Ramos (cell line): Measurements from ENCODE around the gene ADAMTS12.

ENCODE experiments used
- in situ Hi-C: fragments of 300-500 bp; cut with MboI; formaldehyde crosslinking; loops from one replicate; pipeline ENCODE4 v1.14.3; 2022; ENCODE audit warnings: low sequenced_read_pairs; ENCODE audit not compliant: unreplicated experiment

Gene ADAMTS12

DNA sequence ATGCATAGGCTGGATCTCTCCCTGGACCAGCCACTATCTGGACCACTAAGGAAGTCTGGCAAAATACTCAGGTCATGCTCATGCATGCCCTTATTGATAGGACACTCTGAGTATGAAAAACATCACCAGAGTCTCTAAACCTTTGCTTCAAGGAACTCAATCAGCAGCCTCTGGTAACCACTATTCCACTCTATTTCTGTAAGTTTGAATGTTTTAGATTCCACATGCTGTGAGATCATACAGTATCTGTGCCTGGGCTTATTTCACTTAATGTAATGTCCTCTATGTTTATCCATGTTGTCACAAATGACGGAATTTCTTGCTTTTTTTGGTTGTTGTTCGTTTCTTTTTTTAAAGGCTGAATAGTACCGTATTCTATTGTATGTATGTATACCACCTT is 382.8 kb downstream of the ADAMTS12 start:
- in situ Hi-C loops, result no loop called here

DNA sequence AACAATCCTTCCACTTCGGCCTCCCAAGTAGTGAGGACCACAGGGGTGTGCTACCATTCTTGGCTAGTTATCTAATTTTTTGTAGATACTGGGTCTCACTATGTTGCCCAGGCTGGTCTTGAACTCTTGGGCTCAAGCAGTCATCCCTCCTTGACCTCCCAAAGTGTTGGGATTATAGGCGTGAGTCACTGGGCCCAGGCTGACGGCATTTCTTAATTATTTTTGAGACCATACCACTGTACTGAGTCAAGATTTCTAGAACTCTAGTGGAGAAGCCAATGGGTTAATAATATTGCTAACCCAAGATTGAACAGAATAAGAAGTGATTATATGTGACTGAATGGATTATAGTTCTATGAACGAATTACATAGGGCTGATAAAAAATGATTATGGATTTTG is 384.4 kb downstream of the ADAMTS12 start:
- in situ Hi-C loops, result no loop called here

DNA sequence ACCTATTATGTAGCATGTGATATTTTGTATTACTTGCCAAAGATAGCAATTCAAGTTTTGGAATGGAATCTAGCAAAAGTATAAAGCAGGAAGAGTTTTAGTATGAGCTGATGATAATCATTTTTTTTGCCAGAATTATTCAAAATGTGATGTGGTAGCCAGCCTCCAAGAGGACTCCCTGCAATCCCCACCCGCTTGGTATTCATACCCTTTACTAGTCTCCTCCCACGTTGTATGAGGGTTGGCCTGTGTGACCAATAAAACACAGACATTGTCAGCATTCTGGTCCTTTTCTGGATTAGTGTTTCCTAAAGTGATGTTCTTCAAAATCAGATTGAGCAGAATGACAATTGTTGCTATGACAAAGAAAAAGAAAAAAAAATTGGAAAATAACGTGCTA is 387.2 kb downstream of the ADAMTS12 start:
- in situ Hi-C loops, result no loop called here

DNA sequence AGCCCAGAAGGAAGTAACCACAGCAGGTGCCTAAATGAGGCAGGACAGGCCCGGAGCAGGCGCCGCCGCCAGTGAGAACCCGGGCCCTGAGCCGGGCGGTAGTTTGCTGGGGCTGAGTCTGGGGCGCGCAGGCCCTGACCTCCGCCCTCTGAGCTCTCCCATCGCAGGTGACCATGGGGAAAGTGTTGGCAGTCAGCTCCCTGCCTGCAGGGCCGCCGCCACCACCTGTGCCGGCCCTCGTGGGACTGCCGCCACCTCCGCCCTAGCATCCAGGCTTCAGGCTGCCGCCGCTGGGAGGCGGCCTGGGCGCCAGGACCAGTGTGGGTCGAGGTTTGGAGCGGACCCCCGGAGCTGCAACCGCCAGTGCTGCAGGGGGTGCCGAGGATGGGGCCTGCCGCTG is 389.9 kb downstream of the ADAMTS12 start:
- in situ Hi-C loops, result no loop called here

DNA sequence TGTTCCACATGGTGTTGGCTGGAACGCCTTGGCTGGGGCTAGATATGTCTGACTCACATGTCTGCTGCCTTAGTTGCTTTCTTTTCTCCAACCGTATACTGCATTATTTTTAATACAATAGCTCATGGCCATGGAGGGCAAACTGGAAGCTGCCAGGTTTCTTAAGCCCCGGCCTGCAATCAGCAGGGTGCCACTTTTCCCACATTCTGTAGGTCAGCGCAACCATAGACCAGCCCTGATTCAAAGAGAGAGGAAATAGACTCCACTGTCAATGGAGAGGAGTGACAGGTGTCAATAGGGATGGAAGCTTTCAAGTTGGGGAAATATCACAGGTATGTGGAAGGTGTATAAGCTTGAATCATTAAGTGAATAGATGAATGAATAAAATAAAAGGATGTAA is 390.5 kb downstream of the ADAMTS12 start:
- in situ Hi-C loops, result no loop called here

DNA sequence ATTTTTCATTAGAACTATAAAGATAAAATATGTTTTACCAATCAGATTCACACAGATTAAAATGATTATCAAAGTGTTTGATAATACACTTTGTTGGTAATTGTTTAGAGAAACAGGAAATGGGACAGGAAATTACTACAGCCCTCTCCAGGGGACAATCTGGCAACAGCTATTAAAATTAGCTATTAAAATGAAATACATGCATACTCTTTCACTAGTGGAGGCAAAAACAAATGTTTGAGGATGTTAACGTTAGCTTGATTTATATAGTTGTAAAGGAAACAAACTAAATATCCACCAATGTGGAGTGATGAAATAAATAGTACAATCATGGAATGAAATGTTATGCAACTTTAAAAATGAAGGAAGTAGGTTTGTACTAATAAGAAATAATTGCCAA is 397.3 kb downstream of the ADAMTS12 start:
- in situ Hi-C loops, result no loop called here

DNA sequence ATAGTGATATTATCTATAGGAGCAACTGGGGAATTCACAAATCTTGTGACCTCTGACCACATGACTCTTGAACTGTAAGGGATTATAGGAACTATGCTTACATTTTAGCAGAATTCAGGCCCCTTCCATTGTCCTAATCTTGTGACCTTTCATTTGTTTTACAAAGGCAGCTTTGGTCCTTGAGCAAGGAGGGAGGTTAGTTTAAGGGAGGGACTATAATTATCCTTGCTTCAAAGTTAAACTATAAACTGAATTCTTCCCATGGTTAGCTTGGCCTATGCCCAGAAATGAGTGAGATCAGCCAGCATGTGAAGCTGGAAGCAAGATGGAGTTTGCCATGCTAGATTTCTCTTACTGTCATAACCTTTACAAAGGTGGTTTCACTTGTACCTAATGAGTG is 399.8 kb downstream of the ADAMTS12 start:
- in situ Hi-C loops, result no loop called here

DNA sequence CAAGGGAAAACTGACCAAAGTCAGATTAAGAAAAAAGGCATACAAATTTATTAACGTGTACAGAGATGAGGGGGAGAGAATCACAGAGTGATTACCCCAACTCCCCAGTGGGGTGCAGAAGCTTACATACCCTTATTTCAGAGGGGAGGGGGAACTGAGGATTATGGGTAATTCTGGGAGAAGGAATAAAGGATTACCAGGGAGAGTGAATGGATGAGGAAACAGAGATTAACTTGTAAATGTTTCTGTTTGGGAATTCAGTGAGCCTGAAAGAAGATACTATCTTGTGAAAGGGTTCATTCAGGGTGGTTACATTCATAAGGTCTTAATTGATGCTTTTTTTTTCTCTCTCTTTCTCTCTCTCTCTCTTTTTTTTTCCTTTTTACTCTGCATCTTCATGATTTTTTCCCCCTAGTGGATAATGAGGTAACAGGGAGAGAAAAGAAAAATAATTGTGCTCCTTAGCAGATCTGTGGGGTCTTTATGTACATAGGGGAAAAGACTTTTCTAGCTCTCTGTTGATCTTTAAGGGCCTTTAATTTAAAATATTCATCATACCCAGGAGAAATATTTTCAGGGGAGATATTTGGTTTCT is 401.6 kb downstream of the ADAMTS12 start:
- in situ Hi-C loops, result no loop called here

DNA sequence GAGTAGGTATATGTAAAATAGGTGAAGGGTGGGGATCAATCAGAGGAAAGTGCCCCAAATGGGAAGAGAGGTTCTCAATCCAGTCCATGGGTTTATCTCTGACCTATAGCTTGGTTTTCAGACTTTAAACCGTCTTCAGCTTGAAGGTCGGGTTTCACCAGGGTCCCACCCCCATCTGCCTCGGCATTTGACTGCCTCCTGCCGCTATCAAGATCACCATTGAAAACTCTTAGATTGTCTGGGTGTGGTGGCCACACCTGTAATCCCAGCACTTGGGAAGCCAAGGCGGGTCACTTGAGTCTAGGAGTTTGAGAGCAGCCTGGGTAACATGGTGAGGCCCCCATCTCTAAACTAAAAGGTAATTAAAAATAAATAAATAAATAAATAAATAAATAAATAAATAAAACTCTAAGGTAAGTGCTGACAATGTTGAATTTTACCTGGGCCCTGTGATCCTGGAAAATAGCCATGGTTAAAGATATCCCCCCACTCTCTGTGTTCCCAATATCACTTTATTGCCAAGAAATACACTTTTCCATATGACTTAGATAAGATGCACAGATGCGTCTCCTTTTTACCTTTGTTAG is 402.2 kb downstream of the ADAMTS12 start:
- in situ Hi-C loops, result no loop called here

DNA sequence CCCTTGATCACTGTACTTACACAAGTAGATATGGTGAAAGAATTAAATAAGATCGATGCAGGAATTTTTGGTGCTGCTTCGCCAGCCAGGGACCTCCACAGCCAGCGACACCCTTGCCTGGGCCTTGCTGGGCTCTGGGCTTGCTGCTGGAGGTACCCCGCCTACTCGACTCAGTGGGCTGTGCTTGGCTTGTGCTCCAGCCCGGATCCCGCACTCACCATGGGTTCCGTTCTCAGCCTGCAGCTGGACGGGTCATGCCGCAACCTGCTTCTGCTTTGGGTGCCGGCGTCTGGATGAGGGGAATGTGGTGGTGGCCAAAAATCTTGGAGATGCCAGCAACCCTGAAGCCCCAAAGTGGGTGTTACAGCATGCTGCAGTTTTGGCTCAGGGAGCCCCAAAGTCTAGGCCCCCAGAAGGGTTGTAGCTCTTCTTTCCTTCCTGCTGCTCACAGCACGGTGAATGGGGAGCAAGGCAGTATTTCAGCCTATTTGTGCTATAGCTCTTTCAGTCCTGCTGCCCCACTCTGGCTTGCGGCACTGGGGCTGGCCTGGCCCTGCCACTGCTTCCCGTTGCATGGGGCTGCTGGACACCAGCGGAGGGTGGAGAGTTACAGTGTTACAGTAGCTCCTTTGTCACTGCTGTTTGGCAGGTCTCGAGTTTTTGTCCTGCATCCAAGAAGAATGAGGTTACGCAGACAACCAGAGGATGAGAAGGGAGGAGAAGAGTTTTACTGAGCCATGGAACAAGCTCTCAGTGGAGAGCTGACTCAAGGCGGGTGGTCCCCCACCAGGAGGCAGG is 403.0 kb downstream of the ADAMTS12 start:
- in situ Hi-C loops, result no loop called here

DNA sequence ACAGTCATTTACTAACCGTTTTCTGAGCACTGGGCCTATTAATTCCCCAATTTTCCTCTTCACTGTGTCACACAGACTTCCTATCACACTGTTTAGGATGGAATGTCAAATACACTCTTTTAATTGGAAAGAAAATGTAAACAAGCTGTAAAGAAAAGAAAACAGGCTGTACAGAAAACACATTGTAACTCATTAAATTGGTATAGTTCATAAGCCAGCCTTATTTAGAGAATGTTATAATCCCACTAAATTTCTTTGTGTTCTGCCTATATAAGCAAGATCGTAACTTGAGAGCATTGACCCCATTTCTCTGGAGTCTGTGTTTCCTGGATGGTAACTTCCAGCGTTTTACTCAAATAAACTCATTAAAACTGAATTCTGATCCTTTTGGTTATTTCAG is 404.6 kb downstream of the ADAMTS12 start:
- in situ Hi-C loops, result no loop called here

DNA sequence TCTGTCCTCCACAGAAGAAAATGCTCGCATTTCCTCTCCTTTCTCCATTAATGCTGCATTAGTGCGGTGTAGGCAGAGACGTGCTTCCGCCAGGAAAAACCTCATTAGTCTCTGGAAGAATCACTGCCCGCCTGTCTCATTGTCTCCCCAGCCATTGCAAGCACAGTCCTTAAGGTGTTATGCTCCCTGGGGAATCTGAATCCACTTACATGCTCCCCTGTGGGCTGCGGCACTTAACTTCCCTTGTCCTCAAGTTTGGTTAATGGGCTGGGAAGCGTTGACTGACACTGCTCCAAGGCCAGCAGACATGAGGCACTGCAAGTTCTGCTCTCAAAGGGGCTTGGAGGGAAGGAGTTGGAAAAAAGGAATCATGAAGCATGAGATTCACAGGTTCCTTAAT is 409.5 kb downstream of the ADAMTS12 start:
- in situ Hi-C loops, result no loop called here

DNA sequence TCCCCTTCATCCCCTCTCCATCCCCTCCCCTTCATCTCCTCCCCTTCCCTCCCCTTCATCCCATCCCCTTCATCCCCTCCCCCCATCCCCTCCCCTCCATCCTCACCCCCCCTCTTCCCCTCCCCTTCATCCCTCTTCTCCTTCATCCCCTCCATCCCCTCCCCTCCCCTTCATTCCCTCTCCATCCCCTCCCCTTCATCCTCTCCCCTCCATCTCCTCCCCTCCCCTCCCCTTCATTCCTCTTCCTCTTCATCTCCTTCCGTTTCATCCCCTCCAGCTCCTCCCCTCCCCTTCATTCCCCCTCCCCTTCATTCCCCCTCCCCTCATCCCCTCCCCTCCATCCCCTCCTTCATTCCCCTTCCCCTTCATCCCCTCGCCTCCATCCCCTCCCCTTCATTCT is 410.9 kb downstream of the ADAMTS12 start:
- in situ Hi-C loops, result no loop called here

DNA sequence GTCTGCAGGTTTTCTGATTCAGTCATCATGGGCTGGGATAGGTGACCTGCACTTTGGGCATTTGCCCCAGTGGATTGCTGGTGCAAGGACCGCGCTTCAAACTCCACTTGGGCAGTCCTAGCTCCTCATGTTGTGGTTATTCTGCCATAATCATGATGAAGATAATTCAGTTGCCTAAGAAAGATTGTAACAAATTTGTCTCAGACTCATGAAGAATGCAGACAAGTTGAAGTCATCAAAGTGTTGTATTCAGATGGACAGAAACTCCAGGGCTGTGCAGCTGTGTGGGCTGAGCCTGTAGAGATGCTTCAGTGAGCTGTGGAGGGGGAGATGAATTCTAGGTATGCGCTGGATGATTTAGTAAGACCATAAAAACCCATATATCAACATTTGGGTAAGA is 412.5 kb downstream of the ADAMTS12 start:
- in situ Hi-C loops, result no loop called here

DNA sequence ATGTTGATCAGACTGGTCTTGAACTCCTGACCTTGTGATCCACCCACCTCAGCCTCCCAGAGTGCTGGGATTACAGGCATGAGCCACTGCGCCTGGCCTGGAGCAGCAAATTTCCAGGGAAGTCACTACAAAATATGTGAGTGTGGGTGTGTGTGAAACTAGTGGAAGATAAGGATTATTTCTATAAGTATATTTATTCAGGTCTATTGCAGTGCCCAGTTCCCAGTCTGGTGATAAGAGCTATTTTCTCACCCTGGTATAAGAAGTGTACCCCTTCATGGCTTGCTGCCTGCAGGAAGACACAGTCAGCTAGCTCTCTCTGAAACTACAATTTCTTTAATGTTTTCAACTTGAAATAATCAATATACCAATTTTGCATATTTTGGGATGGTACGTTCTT is 414.0 kb downstream of the ADAMTS12 start:
- in situ Hi-C loops, result no loop called here

DNA sequence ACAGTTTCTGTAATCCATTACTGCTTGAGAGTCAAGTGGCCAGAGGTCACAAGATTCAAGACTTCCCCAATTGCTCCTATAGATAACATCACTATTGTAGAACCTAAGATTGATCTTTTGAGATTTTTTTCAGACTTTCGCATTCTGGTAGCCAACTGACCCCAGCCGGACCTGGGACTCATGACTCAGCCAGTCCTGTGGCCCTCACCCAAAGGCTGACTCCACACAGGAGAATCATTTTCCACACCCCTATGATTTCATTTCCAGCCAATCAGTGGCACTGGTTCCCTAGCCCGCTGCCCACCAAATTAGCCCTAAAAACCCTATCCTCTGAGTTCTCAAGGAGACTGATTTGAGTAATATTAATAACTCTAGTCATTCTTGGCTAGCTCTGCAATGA is 414.8 kb downstream of the ADAMTS12 start:
- in situ Hi-C loops, result no loop called here

DNA sequence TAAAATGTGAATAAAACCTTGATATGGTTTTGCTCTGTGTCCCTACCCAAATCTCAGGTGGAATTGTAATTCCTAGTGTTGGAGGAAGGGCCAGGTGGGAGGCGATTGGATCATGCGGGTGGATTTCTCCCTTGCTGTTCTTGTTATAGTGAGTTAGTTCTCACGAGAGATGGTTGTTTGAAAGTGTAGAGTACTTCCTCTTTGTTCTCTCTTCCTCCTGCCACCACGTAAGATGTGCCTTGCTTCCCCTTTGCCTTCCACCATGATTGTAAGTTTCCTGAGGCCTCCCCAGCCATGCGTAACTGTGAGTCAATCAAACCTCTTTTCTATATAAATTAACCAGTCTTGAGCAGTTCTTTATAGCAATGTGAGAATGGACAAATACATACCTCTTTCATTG is 416.1 kb downstream of the ADAMTS12 start:
- in situ Hi-C loops, result no loop called here

DNA sequence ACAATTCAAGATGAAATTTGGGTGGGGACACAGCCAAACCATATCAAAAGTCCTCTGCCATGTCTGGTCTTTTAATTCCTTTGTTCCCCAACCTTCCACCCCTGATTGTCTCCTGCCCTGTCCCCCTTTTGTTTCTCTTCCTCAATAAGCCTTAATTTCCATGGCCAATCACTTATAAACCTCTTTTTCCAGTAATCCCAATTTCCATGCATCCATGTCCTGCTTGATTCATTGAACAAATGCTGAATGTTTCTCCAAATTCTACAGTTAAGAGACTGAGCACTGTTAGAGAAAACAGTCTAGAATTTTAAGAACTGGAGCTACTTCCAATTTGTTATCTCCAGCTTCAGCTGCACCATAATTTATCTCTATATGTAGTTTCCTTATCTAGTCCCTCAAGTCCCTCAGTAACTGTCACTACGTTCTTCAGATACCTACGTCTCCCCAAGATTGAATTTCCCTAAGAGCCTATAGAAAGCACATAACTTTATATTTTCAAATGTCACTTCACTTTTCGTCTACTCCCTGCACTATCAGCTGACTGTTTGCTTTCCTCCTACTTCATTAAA is 416.8 kb downstream of the ADAMTS12 start:
- in situ Hi-C loops, result loop anchor here (25.0 kb wide), 1 partner anchor 1437 kb away; the partner anchor contains the start of genes BRIX1 and RAD1

DNA sequence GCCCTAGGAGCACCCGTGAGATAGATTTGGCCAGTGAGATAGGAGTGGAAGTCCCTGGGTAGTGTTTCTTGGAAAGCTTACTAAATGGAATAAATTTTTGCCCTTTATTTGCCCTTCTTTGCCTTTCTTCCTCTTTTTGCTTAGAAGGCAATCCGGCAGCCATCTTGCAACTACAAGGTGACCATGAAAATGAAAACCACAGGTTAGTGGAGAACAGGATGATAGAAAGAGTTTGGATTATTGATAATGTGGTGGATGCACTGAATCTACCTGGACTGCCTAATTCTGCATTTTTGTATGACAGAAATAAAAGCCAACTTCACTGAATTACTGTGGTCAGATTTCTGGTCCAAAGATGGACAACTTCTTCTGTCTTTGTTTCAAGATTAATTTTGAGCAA is 417.8 kb downstream of the ADAMTS12 start:
- in situ Hi-C loops, result loop anchor here (25.0 kb wide), 1 partner anchor 1438 kb away; the partner anchor contains the start of genes BRIX1 and RAD1
